B cell (primary cell): ENCODE results near the gene BTBD10.

Experiments used
- CTCF ChIP-seq: fragments of 200-600 bp; IDR thresholded peaks from one replicate; pipeline ENCODE4 v1.8.0; 2022; ENCODE audit warnings: antibody characterized with exemption, mild to moderate bottlenecking
- EZH2 ChIP-seq: IDR thresholded peaks from 2 replicates; pipeline ENCODE4 v1.6.1; 2012; ENCODE audit warnings: borderline replicate concordance, low read depth, mild to moderate bottlenecking, moderate library complexity, low read length; ENCODE audit not compliant: insufficient read depth, poor library complexity, severe bottlenecking

DNA sequence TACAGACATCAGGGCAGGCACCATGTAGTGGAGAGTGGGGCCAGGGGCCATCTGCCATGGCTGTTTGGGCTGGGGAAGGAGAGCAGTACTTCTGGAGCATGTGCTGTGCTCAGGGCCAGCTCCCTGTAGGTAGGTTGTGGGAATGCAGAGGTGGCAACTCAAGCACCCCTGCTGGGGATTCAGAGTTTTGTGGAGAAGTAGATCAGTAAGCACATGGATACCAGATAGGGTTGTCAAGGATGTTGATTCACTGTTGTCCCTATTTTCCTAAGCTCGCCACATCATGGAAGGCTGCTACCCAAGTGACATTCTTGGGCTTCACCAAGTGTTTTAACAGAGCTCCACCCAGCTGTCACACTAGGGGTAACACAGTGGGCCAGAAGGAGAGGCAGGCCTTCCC, 118.2 kb downstream of the BTBD10 start:
- TF ChIP-seq CTCF (no peak), EZH2 (no peak)
